ENCODE results near the gene ANKRD28.

Gene ANKRD28

GRCh38 chr3:15647611-15648167, 150.1 kb downstream of the ANKRD28 start:
- Mint-ChIP-seq H3K36me3 (ENCODE audit: low read depth) (peaks cover 13% of the 10 kb centered on the region), H3K9me3 (no peaks in the 10 kb centered on the region), H3K27ac (peak overlapping the region in 2 of 3 experiments; percentile 46 to 78), H3K27me3 (ENCODE audit: low read depth) (peaks cover 6% of the 10 kb centered on the region), H3K4me1 (peaks cover 43% of the 10 kb centered on the region), H3K4me3 (no peak overlapping the region)
- TF ChIP-seq CTCF (IDR thresholded peaks at IDR 0.05; ENCODE audit: unreplicated experiment in 3 of 3) = no peak

GRCh38 chr3:15646851-15647511, 150.8 kb downstream of the ANKRD28 start:
- no peak for TF ChIP-seq CTCF (IDR thresholded peaks at IDR 0.05; ENCODE audit: unreplicated experiment in 3 of 3)
- H3K4me3 Mint-ChIP-seq = no peak overlapping the region
- H3K9me3 Mint-ChIP-seq = no peaks in the 10 kb centered on the region
- H3K36me3 Mint-ChIP-seq (ENCODE audit: low read depth) = peaks cover 16% of the 10 kb centered on the region
- H3K27ac Mint-ChIP-seq = peak overlapping the region in 2 of 3 experiments; percentile 46 to 78
- peaks cover 43% of the 10 kb centered on the region for H3K4me1 Mint-ChIP-seq
- peaks cover 6% of the 10 kb centered on the region for H3K27me3 Mint-ChIP-seq (ENCODE audit: low read depth)

- peaks cover 3% of the 10 kb centered on the region for H3K27me3 Mint-ChIP-seq (ENCODE audit: low read depth)
- H3K36me3 Mint-ChIP-seq (ENCODE audit: low read depth) = peaks cover 21% of the 10 kb centered on the region
- peaks cover 43% of the 10 kb centered on the region for H3K4me1 Mint-ChIP-seq
- no peak for TF ChIP-seq CTCF (IDR thresholded peaks at IDR 0.05; ENCODE audit: unreplicated experiment in 3 of 3)
- peak overlapping the region in 1 of 3 experiments; percentile 10 for H3K4me3 Mint-ChIP-seq
- H3K9me3 Mint-ChIP-seq = no peaks in the 10 kb centered on the region
- peak overlapping the region; percentile 57 to 90 (median 78) for H3K27ac Mint-ChIP-seq
These were observed 151.9 kb downstream of the ANKRD28 start for GRCh38 chr3:15645740-15646501.

- no peak overlapping the region for H3K4me3 Mint-ChIP-seq
- H3K27me3 Mint-ChIP-seq (ENCODE audit: low read depth) = no peaks in the 10 kb centered on the region
- no peak for TF ChIP-seq CTCF (IDR thresholded peaks at IDR 0.05; ENCODE audit: unreplicated experiment in 3 of 3)
- H3K36me3 Mint-ChIP-seq (ENCODE audit: low read depth) = peaks cover 21% of the 10 kb centered on the region
- peak overlapping the region in 1 of 3 experiments; percentile 78 for H3K27ac Mint-ChIP-seq
- H3K9me3 Mint-ChIP-seq = no peaks in the 10 kb centered on the region
- peaks cover 39% of the 10 kb centered on the region for H3K4me1 Mint-ChIP-seq
These were observed 152.5 kb downstream of the ANKRD28 start for GRCh38 chr3:15645246-15645645.

- H3K9me3 Mint-ChIP-seq = no peaks in the 10 kb centered on the region
- H3K27ac Mint-ChIP-seq = peak overlapping the region in 1 of 3 experiments; percentile 64
- peaks cover 46% of the 10 kb centered on the region for H3K4me1 Mint-ChIP-seq
- H3K27me3 Mint-ChIP-seq (ENCODE audit: low read depth) = peaks cover 6% of the 10 kb centered on the region
- peaks cover 12% of the 10 kb centered on the region for H3K36me3 Mint-ChIP-seq (ENCODE audit: low read depth)
- TF ChIP-seq CTCF (IDR thresholded peaks at IDR 0.05; ENCODE audit: unreplicated experiment in 3 of 3) = no peak
- no peak overlapping the region for H3K4me3 Mint-ChIP-seq
These were observed 158.9 kb downstream of the ANKRD28 start for GRCh38 chr3:15638891-15639262.
